DMS53 (cell line): ENCODE measurements around the gene FAM8A1.
A peak's percentile ranks its signal among the peaks of the same experiment; 100 is the strongest.
"Not testable (repeated sequence)": the region's sequence is repeated elsewhere in the genome, so short reads cannot be mapped to it uniquely, and the experiment has no call there.

Source experiments
- DNase-seq: peaks from one replicate; lab custom pipeline; 2025; lab: John Stamatoyannopoulos, UW

FAM8A1 gene

GRCh38 chr6:17599877-17600526 lies at the start of gene FAM8A1:
FAM8A1 (plus strand) TSS chr6:17600302; CDS start chr6:17600410, 108 bp downstream.
- peak; percentile 97 for DNase-seq

- no peak for DNase-seq
Observed at GRCh38 chr6:17551383-17551958, 48.6 kb upstream of the FAM8A1 start.

GRCh38 chr6:17552861-17553260 lies 47.2 kb upstream of the FAM8A1 start:
- no peak for DNase-seq

- no peak for DNase-seq
Observed at GRCh38 chr6:17556014-17556413, 44.1 kb upstream of the FAM8A1 start.

- DNase-seq = no peak
Observed at GRCh38 chr6:17562636-17563035, 37.5 kb upstream of the FAM8A1 start.

GRCh38 chr6:17565399-17565798 lies 34.7 kb upstream of the FAM8A1 start:
- DNase-seq = peak; percentile 23

- DNase-seq = no peak
Observed at GRCh38 chr6:17574866-17575560, 25.1 kb upstream of the FAM8A1 start.

- peak; percentile 16 for DNase-seq
Observed at GRCh38 chr6:17577059-17577458, 23.0 kb upstream of the FAM8A1 start.

- DNase-seq = peak; percentile 65
Observed at GRCh38 chr6:17580518-17581048, 19.5 kb upstream of the FAM8A1 start.

GRCh38 chr6:17581282-17581681 lies 18.8 kb upstream of the FAM8A1 start:
- peak; percentile 7 for DNase-seq

GRCh38 chr6:17583811-17584210 lies 16.3 kb upstream of the FAM8A1 start:
- peak; percentile 48 for DNase-seq

GRCh38 chr6:17584241-17584803 lies 15.8 kb upstream of the FAM8A1 start:
- peak; percentile 76 for DNase-seq

- peak; percentile 47 for DNase-seq
Observed at GRCh38 chr6:17585766-17586490, 14.2 kb upstream of the FAM8A1 start.

- DNase-seq = not testable (repeated sequence)
Observed at GRCh38 chr6:17586623-17587022, 13.5 kb upstream of the FAM8A1 start.

- DNase-seq = no peak
Observed at GRCh38 chr6:17588011-17588410, 12.1 kb upstream of the FAM8A1 start.

- peak; percentile 95 for DNase-seq
Observed at GRCh38 chr6:17589406-17590096, 10.6 kb upstream of the FAM8A1 start.

GRCh38 chr6:17591287-17591686 lies 8.8 kb upstream of the FAM8A1 start:
- DNase-seq = no peak

GRCh38 chr6:17593246-17593645 lies 6.9 kb upstream of the FAM8A1 start:
- no peak for DNase-seq

- DNase-seq = no peak
Observed at GRCh38 chr6:17596085-17596484, 4.0 kb upstream of the FAM8A1 start.

- DNase-seq = peak; percentile 78
Observed at GRCh38 chr6:17600527-17601385, 654 bp downstream of the FAM8A1 start.

GRCh38 chr6:17601386-17601703 lies 1.2 kb downstream of the FAM8A1 start:
- DNase-seq = no peak
